Loucy (cell line): ENCODE measurements around the gene CCND1.
A peak's percentile ranks its signal among the peaks of the same experiment; 100 is the strongest.

ENCODE experiments used
- H2AFZ ChIP-seq: fragments of 200-600 bp; sonication (generic); 2 replicates; pipeline ENCODE4 v1.6.0; 2016; ENCODE audit warnings: antibody characterized with exemption, mild to moderate bottlenecking, low read length, moderate library complexity
- H3F3A ChIP-seq: fragments of 200-600 bp; 2 replicates; pipeline ENCODE4 v1.6.0; 2016; ENCODE audit warnings: antibody characterized with exemption, low read depth, mild to moderate bottlenecking
- H3K27me3 ChIP-seq: fragments of 200-600 bp; sonication (generic); 2 replicates; pipeline ENCODE4 v1.6.1; 2014; ENCODE audit warnings: low read length, mild to moderate bottlenecking; ENCODE audit not compliant: insufficient read depth, poor library complexity, severe bottlenecking
- H3K36me3 ChIP-seq: fragments of 200-600 bp; sonication (generic); 2 replicates; pipeline ENCODE4 v1.6.1; 2016; ENCODE audit warnings: low read length; ENCODE audit not compliant: insufficient read depth
- H3K4me1 ChIP-seq: fragments of 200-600 bp; sonication (generic); 2 replicates; pipeline ENCODE4 v1.5.1; 2014; ENCODE audit warnings: low read length, mild to moderate bottlenecking; ENCODE audit not compliant: insufficient read depth, poor library complexity, severe bottlenecking
- H3K4me2 ChIP-seq: fragments of 200-600 bp; sonication (generic); 2 replicates; pipeline ENCODE4 v1.6.0; 2014; ENCODE audit warnings: antibody characterized with exemption, low read length, low read depth, mild to moderate bottlenecking; ENCODE audit not compliant: poor library complexity, severe bottlenecking
- H3K4me3 ChIP-seq: fragments of 200-600 bp; sonication (generic); 2 replicates; pipeline ENCODE4 v1.5.1; 2014; ENCODE audit warnings: low read length, mild to moderate bottlenecking, mixed read lengths; ENCODE audit not compliant: poor library complexity, severe bottlenecking
- H3K79me2 ChIP-seq: fragments of 200-600 bp; sonication (generic); 2 replicates; pipeline ENCODE4 v1.6.1; 2014; ENCODE audit warnings: low read length; ENCODE audit not compliant: insufficient read depth
- H3K9ac ChIP-seq: fragments of 200-600 bp; sonication (generic); 2 replicates; pipeline ENCODE4 v1.6.0; 2014; ENCODE audit warnings: mild to moderate bottlenecking, low read depth, low read length, moderate library complexity; ENCODE audit not compliant: poor library complexity, severe bottlenecking
- H3K9me2 ChIP-seq: fragments of 200-600 bp; sonication (generic); replicated peaks from 2 replicates; pipeline ENCODE4 v1.6.1; 2016; ENCODE audit warnings: low read depth, low read length, mixed read lengths
- H3K9me3 ChIP-seq: fragments of 200-600 bp; sonication (generic); 2 replicates; pipeline ENCODE4 v1.6.1; 2014; ENCODE audit warnings: mild to moderate bottlenecking, antibody characterized with exemption, low read length, low read depth; ENCODE audit not compliant: insufficient read depth
- H4K20me1 ChIP-seq: fragments of 200-600 bp; sonication (generic); 2 replicates; pipeline ENCODE4 v1.6.0; 2014; ENCODE audit warnings: antibody characterized with exemption, low read length, mild to moderate bottlenecking; ENCODE audit not compliant: insufficient read depth, poor library complexity, severe bottlenecking
- EZH2phosphoT487 ChIP-seq: fragments of 200-600 bp; IDR thresholded peaks from 2 replicates; pipeline ENCODE4 v1.6.1; 2018; ENCODE audit warnings: antibody characterized with exemption, mild to moderate bottlenecking, moderate library complexity, borderline replicate concordance
- TF ChIP-seq, protein P1 (sequence below): fragments of 200-600 bp; sonication (generic); conservative IDR thresholded peaks from 2 replicates; pipeline ENCODE4 v1.5.1; 2014; ENCODE audit warnings: mild to moderate bottlenecking, antibody characterized with exemption, low read length

The CCND1 gene

DNA sequence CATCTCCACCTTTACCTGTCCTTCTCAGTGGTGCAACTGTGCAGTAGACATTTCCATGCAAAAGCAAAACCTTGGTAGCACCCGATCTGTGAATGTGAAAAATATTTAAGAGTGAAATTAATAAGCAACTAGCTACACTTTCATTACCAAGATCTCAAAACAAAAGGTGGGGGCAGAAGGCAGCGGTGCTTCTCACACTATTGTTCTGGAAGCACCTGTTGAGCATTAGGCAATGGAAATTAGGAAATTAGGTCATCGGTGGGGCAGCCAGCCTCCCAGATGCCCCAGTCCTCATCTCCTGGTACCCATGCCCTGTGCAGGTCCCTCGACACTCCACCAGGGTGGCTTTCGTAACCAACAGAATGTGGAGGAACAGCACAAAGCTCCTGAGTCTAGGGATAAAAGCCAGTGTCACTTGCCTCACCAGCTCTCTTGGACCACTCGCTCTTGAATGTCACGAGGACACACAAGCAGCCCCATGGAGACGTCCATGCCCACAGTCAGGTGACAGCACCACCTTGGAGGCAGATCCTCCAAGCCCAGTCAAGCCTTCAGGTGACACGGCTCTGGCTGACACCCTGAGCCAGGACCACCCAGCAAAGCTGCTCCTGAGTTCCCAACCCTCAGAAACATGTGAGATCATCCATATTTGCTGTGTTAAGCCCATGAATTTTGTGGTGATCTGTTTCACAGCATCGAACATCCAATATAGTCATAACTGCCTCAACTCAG lies 30.9 kb downstream of the CCND1 start:
- no peak overlapping the region for H3K9ac ChIP-seq
- no peak for TF ChIP-seq EZH2phosphoT487
- TF ChIP-seq, protein P1, sequence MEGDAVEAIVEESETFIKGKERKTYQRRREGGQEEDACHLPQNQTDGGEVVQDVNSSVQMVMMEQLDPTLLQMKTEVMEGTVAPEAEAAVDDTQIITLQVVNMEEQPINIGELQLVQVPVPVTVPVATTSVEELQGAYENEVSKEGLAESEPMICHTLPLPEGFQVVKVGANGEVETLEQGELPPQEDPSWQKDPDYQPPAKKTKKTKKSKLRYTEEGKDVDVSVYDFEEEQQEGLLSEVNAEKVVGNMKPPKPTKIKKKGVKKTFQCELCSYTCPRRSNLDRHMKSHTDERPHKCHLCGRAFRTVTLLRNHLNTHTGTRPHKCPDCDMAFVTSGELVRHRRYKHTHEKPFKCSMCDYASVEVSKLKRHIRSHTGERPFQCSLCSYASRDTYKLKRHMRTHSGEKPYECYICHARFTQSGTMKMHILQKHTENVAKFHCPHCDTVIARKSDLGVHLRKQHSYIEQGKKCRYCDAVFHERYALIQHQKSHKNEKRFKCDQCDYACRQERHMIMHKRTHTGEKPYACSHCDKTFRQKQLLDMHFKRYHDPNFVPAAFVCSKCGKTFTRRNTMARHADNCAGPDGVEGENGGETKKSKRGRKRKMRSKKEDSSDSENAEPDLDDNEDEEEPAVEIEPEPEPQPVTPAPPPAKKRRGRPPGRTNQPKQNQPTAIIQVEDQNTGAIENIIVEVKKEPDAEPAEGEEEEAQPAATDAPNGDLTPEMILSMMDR: no peak
- no peak overlapping the region for H3K4me2 ChIP-seq
- no peaks in the 10 kb centered on the region for H3K27me3 ChIP-seq
- H3K9me3 ChIP-seq: no peaks in the 10 kb centered on the region
- no peaks in the 10 kb centered on the region for H3F3A ChIP-seq
- no peaks in the 10 kb centered on the region for H3K9me2 ChIP-seq
- H3K4me3 ChIP-seq: no peak overlapping the region
- peaks cover 18% of the 10 kb centered on the region for H3K4me1 ChIP-seq
- no peaks in the 10 kb centered on the region; the same call in 1 of the 2 replicates for H3K36me3 ChIP-seq
- H4K20me1 ChIP-seq: peaks cover 19% of the 10 kb centered on the region
- no peak overlapping the region for H2AFZ ChIP-seq
- H3K79me2 ChIP-seq: peaks cover 25% of the 10 kb centered on the region

DNA sequence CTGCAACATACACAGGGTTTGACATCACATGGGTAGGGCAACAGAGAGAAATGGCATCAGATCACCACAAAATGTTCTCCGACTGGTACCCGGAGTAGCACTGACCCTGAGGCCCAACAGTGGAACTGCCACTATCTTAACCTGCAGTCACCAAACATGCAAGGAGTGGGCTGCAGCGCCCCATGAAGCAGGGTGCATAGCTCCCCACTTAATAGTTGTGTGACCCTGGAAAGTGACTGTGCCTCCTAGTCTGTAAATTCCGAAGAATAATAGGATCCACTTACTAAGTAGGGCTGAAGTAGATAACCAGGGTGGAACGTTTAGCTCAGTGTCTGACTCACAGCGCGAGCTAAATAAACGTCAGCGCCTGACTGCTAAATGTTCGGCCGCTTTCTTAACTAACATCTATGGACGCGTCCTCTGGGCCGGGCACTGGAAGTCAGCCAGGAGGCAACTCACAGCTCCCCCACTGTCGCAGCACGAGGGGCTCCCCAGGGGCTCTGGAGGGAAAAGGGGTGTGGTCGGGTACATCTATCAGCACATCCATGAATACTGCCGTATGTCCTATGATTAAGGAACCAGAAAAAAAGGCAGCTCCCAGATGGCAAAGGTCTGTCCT lies 33.4 kb downstream of the CCND1 start:
- H2AFZ ChIP-seq: peak overlapping the region; percentile 80; the same call in 1 of the 2 replicates
- peak overlapping the region; percentile 84 for H3K4me2 ChIP-seq
- peaks cover 25% of the 10 kb centered on the region for H3K79me2 ChIP-seq
- TF ChIP-seq, protein P1: no peak
- no peak for TF ChIP-seq EZH2phosphoT487
- peaks cover 19% of the 10 kb centered on the region for H4K20me1 ChIP-seq
- H3K27me3 ChIP-seq: no peaks in the 10 kb centered on the region
- H3K36me3 ChIP-seq: no peaks in the 10 kb centered on the region; the same call in 1 of the 2 replicates
- no peaks in the 10 kb centered on the region for H3K9me2 ChIP-seq
- H3F3A ChIP-seq: no peaks in the 10 kb centered on the region
- peak overlapping the region; percentile 97 for H3K9ac ChIP-seq
- peak overlapping the region; percentile 97 for H3K4me3 ChIP-seq
- peaks cover 18% of the 10 kb centered on the region for H3K4me1 ChIP-seq
- H3K9me3 ChIP-seq: no peaks in the 10 kb centered on the region

DNA sequence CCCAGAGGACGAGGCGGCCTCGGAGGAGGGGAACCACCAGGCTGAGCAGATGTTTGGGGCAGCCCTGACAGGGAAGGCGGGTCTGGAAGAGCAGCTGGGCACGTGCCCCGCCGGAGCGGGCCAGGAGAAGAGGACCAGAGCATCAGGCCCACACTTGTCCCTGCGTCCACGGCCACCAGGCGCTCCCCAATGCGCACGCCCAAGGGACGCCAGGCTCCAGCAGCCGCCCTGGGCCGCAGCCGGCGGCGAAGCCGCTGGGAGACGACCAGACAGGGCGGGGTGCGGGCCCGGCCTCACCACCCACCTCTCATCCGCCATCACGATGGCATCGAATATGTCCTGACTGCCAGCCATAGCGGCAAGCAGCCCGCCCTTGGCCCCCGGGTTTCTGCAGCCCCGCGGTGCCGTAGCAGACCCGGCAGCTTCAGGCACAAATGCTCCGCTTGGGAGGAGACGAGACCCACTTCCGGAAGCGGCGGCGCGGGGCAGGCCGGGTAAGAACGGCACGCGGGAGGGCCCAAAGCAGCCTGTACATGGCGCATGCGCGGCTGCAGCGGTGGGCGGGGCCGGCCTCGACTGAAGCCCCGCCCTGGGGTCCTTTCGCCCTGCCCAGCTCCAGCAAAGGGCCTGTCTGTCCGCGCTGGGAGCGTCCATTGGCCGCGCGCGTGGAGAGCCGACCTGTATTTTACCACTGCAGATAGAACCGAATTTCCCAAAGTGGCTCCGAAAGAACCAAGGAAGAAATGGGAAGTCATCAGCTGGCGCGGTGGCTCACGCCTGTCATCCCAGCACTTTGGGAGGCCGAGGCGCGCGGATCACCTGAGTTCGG lies 34.1 kb downstream of the CCND1 start, which contains the start of gene LTO1:
Gene LTO1 (minus strand): TSS at position 468 of the 829 bp plus-strand sequence. CDS start 114 bp downstream, at position 354.
- Histone ChIP-seq H4K20me1 (peaks cover 19% of the 10 kb centered on the region), H3K4me3 (peak within 1 kb of the TSS; percentile 97), H3K36me3 (no peaks in the 10 kb centered on the region; the same call in 1 of the 2 replicates), H3F3A (no peaks in the 10 kb centered on the region), H3K4me1 (peaks cover 18% of the 10 kb centered on the region), H3K79me2 (peaks cover 25% of the 10 kb centered on the region), H2AFZ (peak within 1 kb of the TSS; percentile 89), H3K4me2 (peak within 1 kb of the TSS; percentile 84), H3K9ac (peak within 1 kb of the TSS; percentile 97), H3K27me3 (no peaks in the 10 kb centered on the region), H3K9me2 (no peaks in the 10 kb centered on the region), H3K9me3 (no peaks in the 10 kb centered on the region)
- no peak for TF ChIP-seq EZH2phosphoT487
- TF ChIP-seq, protein P1: no peak
